Choroid plexus epithelial cell (primary cell): ENCODE data around the gene DDX39B.

ENCODE experiments used
- DNase-seq: peaks from one replicate; pipeline ENCODE4 v3.0.0-alpha.2; 2010; ENCODE audit warnings: low read depth
- H3K4me3 ChIP-seq: 2 replicates; pipeline ENCODE4 v1.5.1; 2011; ENCODE audit warnings: low read depth, mild to moderate bottlenecking, control low read depth, low read length, moderate library complexity
- CTCF ChIP-seq: conservative IDR thresholded peaks from 2 replicates; pipeline ENCODE4 v1.5.1; 2011; ENCODE audit warnings: low read depth, mild to moderate bottlenecking, control low read depth, inconsistent platforms, low read length, moderate library complexity

Gene DDX39B

GRCh38 chr6:31579119-31579505, 37.3 kb upstream of the DDX39B start:
- TF ChIP-seq CTCF, result no peak
- no peak for DNase-seq
- H3K4me3 ChIP-seq, result no peak overlapping the region

- no peak overlapping the region for H3K4me3 ChIP-seq
- no peak for TF ChIP-seq CTCF
- no peak for DNase-seq
These were observed 36.6 kb upstream of the DDX39B start for GRCh38 chr6:31578184-31579118.

GRCh38 chr6:31577579-31577966, 35.8 kb upstream of the DDX39B start:
- DNase-seq, result no peak
- no peak overlapping the region for H3K4me3 ChIP-seq
- TF ChIP-seq CTCF, result no peak

DNA sequence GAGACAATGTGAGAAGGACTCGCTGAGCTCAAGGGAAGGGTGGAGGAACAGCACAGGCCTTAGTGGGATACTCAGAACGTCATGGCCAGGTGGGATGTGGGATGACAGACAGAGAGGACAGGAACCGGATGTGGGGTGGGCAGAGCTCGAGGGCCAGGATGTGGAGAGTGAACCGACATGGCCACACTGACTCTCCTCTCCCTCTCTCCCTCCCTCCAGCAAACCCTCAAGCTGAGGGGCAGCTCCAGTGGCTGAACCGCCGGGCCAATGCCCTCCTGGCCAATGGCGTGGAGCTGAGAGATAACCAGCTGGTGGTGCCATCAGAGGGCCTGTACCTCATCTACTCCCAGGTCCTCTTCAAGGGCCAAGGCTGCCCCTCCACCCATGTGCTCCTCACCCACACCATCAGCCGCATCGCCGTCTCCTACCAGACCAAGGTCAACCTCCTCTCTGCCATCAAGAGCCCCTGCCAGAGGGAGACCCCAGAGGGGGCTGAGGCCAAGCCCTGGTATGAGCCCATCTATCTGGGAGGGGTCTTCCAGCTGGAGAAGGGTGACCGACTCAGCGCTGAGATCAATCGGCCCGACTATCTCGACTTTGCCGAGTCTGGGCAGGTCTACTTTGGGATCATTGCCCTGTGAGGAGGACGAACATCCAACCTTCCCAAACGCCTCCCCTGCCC, 35.2 kb upstream of the DDX39B start:
- no peak for DNase-seq
- H3K4me3 ChIP-seq, result no peak overlapping the region
- no peak for TF ChIP-seq CTCF

DNA sequence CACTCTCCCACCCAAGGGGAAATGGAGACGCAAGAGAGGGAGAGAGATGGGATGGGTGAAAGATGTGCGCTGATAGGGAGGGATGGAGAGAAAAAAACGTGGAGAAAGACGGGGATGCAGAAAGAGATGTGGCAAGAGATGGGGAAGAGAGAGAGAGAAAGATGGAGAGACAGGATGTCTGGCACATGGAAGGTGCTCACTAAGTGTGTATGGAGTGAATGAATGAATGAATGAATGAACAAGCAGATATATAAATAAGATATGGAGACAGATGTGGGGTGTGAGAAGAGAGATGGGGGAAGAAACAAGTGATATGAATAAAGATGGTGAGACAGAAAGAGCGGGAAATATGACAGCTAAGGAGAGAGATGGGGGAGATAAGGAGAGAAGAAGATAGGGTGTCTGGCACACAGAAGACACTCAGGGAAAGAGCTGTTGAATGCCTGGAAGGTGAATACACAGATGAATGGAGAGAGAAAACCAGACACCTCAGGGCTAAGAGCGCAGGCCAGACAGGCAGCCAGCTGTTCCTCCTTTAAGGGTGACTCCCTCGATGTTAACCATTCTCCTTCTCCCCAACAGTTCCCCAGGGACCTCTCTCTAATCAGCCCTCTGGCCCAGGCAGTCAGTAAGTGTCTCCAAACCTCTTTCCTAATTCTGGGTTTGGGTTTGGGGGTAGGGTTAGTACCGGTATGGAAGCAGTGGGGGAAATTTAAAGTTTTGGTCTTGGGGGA, 34.3 kb upstream of the DDX39B start:
- no peak overlapping the region for H3K4me3 ChIP-seq
- no peak for TF ChIP-seq CTCF
- no peak for DNase-seq

DNA sequence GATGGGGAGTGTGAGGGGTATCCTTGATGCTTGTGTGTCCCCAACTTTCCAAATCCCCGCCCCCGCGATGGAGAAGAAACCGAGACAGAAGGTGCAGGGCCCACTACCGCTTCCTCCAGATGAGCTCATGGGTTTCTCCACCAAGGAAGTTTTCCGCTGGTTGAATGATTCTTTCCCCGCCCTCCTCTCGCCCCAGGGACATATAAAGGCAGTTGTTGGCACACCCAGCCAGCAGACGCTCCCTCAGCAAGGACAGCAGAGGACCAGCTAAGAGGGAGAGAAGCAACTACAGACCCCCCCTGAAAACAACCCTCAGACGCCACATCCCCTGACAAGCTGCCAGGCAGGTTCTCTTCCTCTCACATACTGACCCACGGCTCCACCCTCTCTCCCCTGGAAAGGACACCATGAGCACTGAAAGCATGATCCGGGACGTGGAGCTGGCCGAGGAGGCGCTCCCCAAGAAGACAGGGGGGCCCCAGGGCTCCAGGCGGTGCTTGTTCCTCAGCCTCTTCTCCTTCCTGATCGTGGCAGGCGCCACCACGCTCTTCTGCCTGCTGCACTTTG, 33.6 kb upstream of the DDX39B start, which contains the start of gene TNF:
Gene TNF (plus strand): TSS at position 231 of the 567 bp plus-strand sequence. CDS start 177 bp downstream, at position 408.
- no peak within 1 kb of the TSS for H3K4me3 ChIP-seq
- no peak for DNase-seq
- no peak for TF ChIP-seq CTCF
